ENCODE results near the gene FAM53A. TPM values are rescaled to one million over a fixed set of nuclear protein-coding genes. Genes with fewer than 3 reads are reported as not detected.

FAM53A gene
- total and polyA plus RNA-seq, 2 of the 13 experiments (the other 11 are each of a cell fraction or from before 2014, with no cell fraction given): 0.48 to 1.1 TPM

GRCh38 chr4:1601852-1602654, 82.1 kb downstream of the FAM53A start:
- intact Hi-C loops (cut with micrococcal nuclease; ENCODE audit: unreplicated experiment) (no loop called here), in situ Hi-C loops (cut with HindIII; ENCODE audit: extremely low pct_ligation_motif_present, low pct_unique_long_range_greater_than_20kb) (no loop called here)
- Histone ChIP-seq H3K79me2 (ENCODE audit: insufficient read depth, low read length) (no peaks in the 10 kb centered on the region), H3K4me3 (replicated peaks in 1 of 3; ENCODE audit: insufficient read depth in 1 of 3, low read depth in 2 of 3, low read length in 3 of 3) (no peak overlapping the region), H3K36me3 (replicated peaks in 1 of 2; ENCODE audit: control insufficient read depth in 1 of 2, insufficient read depth in 2 of 2, low read length in 2 of 2) (no peaks in the 10 kb centered on the region), H3K4me2 (ENCODE audit: low read depth, low read length) (no peak overlapping the region), H4K20me1 (ENCODE audit: insufficient read depth, low read length) (0 out of 2 replicates have a peak, but pooled peaks cover 3% of the 10 kb centered on the region), H3K9me3 (ENCODE audit: low read length) (no peaks in the 10 kb centered on the region), H3K27me3 (ENCODE audit: control insufficient read depth in 1 of 2, insufficient read depth in 2 of 2, low read length in 2 of 2) (peaks cover 17 to 68% of the 10 kb centered on the region in 2 experiments; a peak in 4 of 5 replicates), H3K27ac (ENCODE audit: extremely low read length, insufficient read depth, low read length) (no peak overlapping the region), H3K9ac (ENCODE audit: insufficient read depth, low read depth, low read length) (no peak overlapping the region), H3K4me1 (ENCODE audit: insufficient read depth, low read length) (no peaks in the 10 kb centered on the region), H2AFZ (ENCODE audit: low read length) (no peak overlapping the region)
- ChIA-PET POLR2A (no interaction called here), CTCF (ENCODE audit: low intra/inter-chr PET ratio, low total read pairs) (no interaction called here)
- 41% methylated on average over 20 of the region's 23 CpGs for WGBS (ENCODE audit: low lambda C conversion rate)
- ATAC-seq (no peak), FAIRE-seq (no peak), DNase-seq (ENCODE audit: low spot score) (no peak)
- no TSS peak for BruUV-seq (replicated peaks)
- TF ChIP-seq SMC3 (IDR thresholded peaks at IDR 0.05; ENCODE audit: low read length) (no peak), KMT2B (CRISPR knock-in tag; IDR thresholded peaks at IDR 0.05) (no peak), ZNF142 (CRISPR knock-in tag; IDR thresholded peaks at IDR 0.05) (no peak), POLR2AphosphoS5 (IDR thresholded peaks at IDR 0.05; ENCODE audit: low read depth, low read length) (no peak), RBFOX2 (IDR thresholded peaks at IDR 0.05; ENCODE audit: low read depth, low read length) (no peak), SNAI1 (CRISPR knock-in tag; IDR thresholded peaks at IDR 0.05; ENCODE audit: borderline replicate concordance) (no peak), NR2F6 (IDR thresholded peaks at IDR 0.05) (no peak), NR2F6 (CRISPR knock-in tag; IDR thresholded peaks at IDR 0.05) (no peak), TEAD3 (CRISPR knock-in tag; optimal IDR thresholded peaks at IDR 0.05; ENCODE audit: borderline replicate concordance) (no peak), ZNF614 (CRISPR knock-in tag; IDR thresholded peaks at IDR 0.05; ENCODE audit: borderline replicate concordance) (no peak), ZNF687 (CRISPR knock-in tag; IDR thresholded peaks at IDR 0.05) (no peak), ZNF563 (CRISPR knock-in tag; IDR thresholded peaks at IDR 0.05) (no peak), AGO1 (IDR thresholded peaks at IDR 0.05; ENCODE audit: low read depth, low read length, poor library complexity, severe bottlenecking) (no peak), MATR3 (CRISPR knock-in tag; IDR thresholded peaks at IDR 0.05) (no peak), GPN1 (CRISPR knock-in tag; IDR thresholded peaks at IDR 0.05; ENCODE audit: borderline replicate concordance) (no peak), ZNF292 (CRISPR knock-in tag; IDR thresholded peaks at IDR 0.05; ENCODE audit: borderline replicate concordance, low read depth) (no peak)

Data from HepG2 (cell line).